ENCODE results near the gene SHROOM2.

DNA sequence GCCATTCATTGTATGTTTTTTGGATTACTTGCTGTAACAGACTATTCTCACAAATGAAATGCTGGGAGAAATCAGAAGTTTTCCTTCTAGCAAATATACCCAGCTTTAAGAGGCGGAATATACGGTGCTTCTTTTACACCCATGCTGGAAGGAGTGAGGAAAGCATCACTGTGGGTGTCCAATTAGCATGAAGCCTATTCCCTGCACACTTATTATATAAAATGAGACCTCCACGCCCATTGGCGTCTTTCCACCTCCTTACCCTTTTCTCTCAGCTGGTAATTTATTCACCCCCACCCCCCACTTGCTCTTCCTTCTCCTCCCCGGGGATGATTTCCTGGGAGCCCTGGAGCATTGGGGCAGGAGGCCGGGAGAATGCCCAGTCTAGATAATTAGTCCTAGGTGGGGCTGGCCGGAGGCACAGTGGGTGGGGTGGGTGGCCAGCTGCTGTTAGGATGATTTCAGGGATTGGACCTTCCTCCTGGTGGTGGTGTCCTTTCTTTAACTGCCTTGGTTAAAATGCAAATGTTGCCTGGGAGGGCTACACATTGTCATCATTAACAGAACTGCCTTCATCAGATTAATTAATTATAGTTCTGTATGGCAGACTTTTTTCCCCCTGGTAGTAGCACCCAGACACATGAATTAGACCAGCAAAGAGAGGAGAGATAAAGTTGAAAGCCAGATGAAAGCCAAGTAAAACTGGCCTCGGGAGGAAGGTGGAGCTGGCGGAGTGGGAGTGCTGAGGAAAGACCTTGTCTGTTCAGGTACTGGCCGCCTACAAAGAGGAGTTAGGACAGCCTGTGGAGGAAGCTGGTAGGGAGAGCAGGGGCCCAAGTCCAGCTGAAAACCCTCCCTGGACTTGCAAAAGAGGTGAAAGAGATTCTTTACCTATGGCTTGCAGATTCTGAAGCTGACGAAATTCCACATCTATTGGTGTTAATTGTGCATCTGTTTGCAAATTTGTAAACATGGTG lies 11.4 kb downstream of the SHROOM2 start:
- TF ChIP-seq CTCF (IDR thresholded peaks at IDR 0.05) (no peak), POLR2A (IDR thresholded peaks at IDR 0.05) (no peak), EP300 (IDR thresholded peaks at IDR 0.05) (no peak)
